Liver (tissue), 3 donors: ENCODE results near the gene CRAT.

Experiments
- CTCF ChIP-seq: fragments of 150-350 bp; IDR thresholded peaks from 2 replicates; pipeline ENCODE4 v1.5.1; 2017; ENCODE audit warnings: improper control_type of control experiment, low read depth, low read length; ENCODE audit not compliant: missing input control
- EGR1 ChIP-seq, 2 donors: IDR thresholded peaks; 2 replicates each; pipeline ENCODE4 v1.6.1; 2016 to 2018; ENCODE audit warnings: antibody characterized with exemption in 2 of 2, low read depth in 2 of 2
- GABPA ChIP-seq, 2 donors: IDR thresholded peaks in 1 of 2; conservative IDR thresholded peaks in 1 of 2; 2 replicates each; pipeline ENCODE4 v1.6.1; 2016; ENCODE audit warnings: antibody characterized with exemption in 2 of 2, mild to moderate bottlenecking in 1 of 2, moderate library complexity in 1 of 2
- RAD21 ChIP-seq, 2 donors: IDR thresholded peaks; 2 replicates each; pipeline ENCODE4 v1.6.1; 2016; ENCODE audit warnings: antibody characterized with exemption in 2 of 2, mild to moderate bottlenecking in 2 of 2
- RXRA ChIP-seq, 2 donors: IDR thresholded peaks; 2 replicates each; pipeline ENCODE4 v1.6.1; 2017 to 2018; ENCODE audit warnings: antibody characterized with exemption in 2 of 2, mild to moderate bottlenecking in 1 of 2
- TAF1 ChIP-seq: conservative IDR thresholded peaks from 2 replicates; pipeline ENCODE4 v1.6.1; 2016; ENCODE audit warnings: antibody characterized with exemption, mild to moderate bottlenecking
- TF ChIP-seq, protein P1 (sequence below): IDR thresholded peaks from 2 replicates; pipeline ENCODE4 v1.6.1; 2016; ENCODE audit warnings: antibody characterized with exemption, mild to moderate bottlenecking
- TF ChIP-seq, protein P2 (sequence below): IDR thresholded peaks from 2 replicates; pipeline ENCODE4 v1.6.1; 2016; ENCODE audit warnings: antibody characterized with exemption
- donor health status: healthy.
- donor health status: healthy.

- TF ChIP-seq, protein P1, sequence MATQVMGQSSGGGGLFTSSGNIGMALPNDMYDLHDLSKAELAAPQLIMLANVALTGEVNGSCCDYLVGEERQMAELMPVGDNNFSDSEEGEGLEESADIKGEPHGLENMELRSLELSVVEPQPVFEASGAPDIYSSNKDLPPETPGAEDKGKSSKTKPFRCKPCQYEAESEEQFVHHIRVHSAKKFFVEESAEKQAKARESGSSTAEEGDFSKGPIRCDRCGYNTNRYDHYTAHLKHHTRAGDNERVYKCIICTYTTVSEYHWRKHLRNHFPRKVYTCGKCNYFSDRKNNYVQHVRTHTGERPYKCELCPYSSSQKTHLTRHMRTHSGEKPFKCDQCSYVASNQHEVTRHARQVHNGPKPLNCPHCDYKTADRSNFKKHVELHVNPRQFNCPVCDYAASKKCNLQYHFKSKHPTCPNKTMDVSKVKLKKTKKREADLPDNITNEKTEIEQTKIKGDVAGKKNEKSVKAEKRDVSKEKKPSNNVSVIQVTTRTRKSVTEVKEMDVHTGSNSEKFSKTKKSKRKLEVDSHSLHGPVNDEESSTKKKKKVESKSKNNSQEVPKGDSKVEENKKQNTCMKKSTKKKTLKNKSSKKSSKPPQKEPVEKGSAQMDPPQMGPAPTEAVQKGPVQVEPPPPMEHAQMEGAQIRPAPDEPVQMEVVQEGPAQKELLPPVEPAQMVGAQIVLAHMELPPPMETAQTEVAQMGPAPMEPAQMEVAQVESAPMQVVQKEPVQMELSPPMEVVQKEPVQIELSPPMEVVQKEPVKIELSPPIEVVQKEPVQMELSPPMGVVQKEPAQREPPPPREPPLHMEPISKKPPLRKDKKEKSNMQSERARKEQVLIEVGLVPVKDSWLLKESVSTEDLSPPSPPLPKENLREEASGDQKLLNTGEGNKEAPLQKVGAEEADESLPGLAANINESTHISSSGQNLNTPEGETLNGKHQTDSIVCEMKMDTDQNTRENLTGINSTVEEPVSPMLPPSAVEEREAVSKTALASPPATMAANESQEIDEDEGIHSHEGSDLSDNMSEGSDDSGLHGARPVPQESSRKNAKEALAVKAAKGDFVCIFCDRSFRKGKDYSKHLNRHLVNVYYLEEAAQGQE, result no peak
- TF ChIP-seq, protein P2, sequence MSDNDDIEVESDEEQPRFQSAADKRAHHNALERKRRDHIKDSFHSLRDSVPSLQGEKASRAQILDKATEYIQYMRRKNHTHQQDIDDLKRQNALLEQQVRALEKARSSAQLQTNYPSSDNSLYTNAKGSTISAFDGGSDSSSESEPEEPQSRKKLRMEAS, result no peak
- TF ChIP-seq CTCF, result no peak
- no peak for TF ChIP-seq RXRA (IDR thresholded peaks at IDR 0.05)
- TF ChIP-seq GABPA (IDR thresholded peaks at IDR 0.05 in 1 of 2, conservative IDR thresholded peaks at IDR 0.05 in 1 of 2), result no peak
- TF ChIP-seq RAD21 (IDR thresholded peaks at IDR 0.05), result no peak
- TF ChIP-seq TAF1, result no peak
- TF ChIP-seq EGR1 (IDR thresholded peaks at IDR 0.05; ENCODE audit: low read depth in 2 of 2), result no peak
Measured at GRCh38 chr9:129095170-129095667, 15.4 kb downstream of the CRAT start.
